Measurements from ENCODE around the gene FOCAD. TPM values are rescaled to one million over a fixed set of nuclear protein-coding genes. Genes with fewer than 3 reads are reported as not detected.
A peak's percentile ranks its signal among the peaks of the same experiment; 100 is the strongest.

Gene FOCAD
- total RNA-seq, 4 donors from 2014 or later, result 49.3 to 139 (median 92.8) TPM

- Histone ChIP-seq H3K4me1 (peaks cover 13 to 17% of the 10 kb centered on the region in 2 donors), H3K4me3 (replicated peaks in 1 of 3) (no peak overlapping the region), H3K36me3 (peaks cover 0 to 9% of the 10 kb centered on the region in 2 donors), H3K27me3 (no peaks in the 10 kb centered on the region), H3K27ac (peak overlapping the region in 1 of 3 donors; percentile 7), H3K9me3 (no peaks in the 10 kb centered on the region)
- no peak for DNase-seq
- intact Hi-C loops (cut with DNase I), result no loop called here
- WGBS, 2 donors, result 92 to 93% methylated on average over 3 of the region's 3 CpGs
- no peak for TF ChIP-seq POLR2A (IDR thresholded peaks at IDR 0.05)
- TF ChIP-seq, protein P1, sequence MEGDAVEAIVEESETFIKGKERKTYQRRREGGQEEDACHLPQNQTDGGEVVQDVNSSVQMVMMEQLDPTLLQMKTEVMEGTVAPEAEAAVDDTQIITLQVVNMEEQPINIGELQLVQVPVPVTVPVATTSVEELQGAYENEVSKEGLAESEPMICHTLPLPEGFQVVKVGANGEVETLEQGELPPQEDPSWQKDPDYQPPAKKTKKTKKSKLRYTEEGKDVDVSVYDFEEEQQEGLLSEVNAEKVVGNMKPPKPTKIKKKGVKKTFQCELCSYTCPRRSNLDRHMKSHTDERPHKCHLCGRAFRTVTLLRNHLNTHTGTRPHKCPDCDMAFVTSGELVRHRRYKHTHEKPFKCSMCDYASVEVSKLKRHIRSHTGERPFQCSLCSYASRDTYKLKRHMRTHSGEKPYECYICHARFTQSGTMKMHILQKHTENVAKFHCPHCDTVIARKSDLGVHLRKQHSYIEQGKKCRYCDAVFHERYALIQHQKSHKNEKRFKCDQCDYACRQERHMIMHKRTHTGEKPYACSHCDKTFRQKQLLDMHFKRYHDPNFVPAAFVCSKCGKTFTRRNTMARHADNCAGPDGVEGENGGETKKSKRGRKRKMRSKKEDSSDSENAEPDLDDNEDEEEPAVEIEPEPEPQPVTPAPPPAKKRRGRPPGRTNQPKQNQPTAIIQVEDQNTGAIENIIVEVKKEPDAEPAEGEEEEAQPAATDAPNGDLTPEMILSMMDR (IDR thresholded peaks at IDR 0.05), result no peak
Observed at GRCh38 chr9:20988061-20988460, 304.0 kb downstream of the FOCAD start.

- Histone ChIP-seq H3K9me3 (no peaks in the 10 kb centered on the region), H3K27me3 (no peaks in the 10 kb centered on the region), H3K4me1 (peaks cover 13 to 17% of the 10 kb centered on the region in 2 donors), H3K27ac (no peak overlapping the region), H3K4me3 (replicated peaks in 1 of 3) (no peak overlapping the region), H3K36me3 (peaks cover 0 to 9% of the 10 kb centered on the region in 2 donors)
- 58% methylated on average over 3 of the region's 3 CpGs for WGBS, 2 donors
- DNase-seq, result no peak
- intact Hi-C loops (cut with DNase I), result no loop called here
- TF ChIP-seq POLR2A (IDR thresholded peaks at IDR 0.05), result no peak
- TF ChIP-seq, protein P1 (IDR thresholded peaks at IDR 0.05), result no peak
Observed at GRCh38 chr9:20988671-20989315, 304.7 kb downstream of the FOCAD start.

- 64 to 72% methylated on average over 5 to 6 of the region's 6 CpGs for WGBS, 2 donors
- Histone ChIP-seq H3K36me3 (peaks cover 0 to 9% of the 10 kb centered on the region in 2 donors), H3K4me3 (replicated peaks in 1 of 3) (no peak overlapping the region), H3K27ac (no peak overlapping the region), H3K9me3 (no peaks in the 10 kb centered on the region), H3K27me3 (no peaks in the 10 kb centered on the region), H3K4me1 (peaks cover 13 to 17% of the 10 kb centered on the region in 2 donors)
- peak; percentile 15 to 21 for DNase-seq
- TF ChIP-seq, protein P1 (IDR thresholded peaks at IDR 0.05), result no peak
- no peak for TF ChIP-seq POLR2A (IDR thresholded peaks at IDR 0.05)
- intact Hi-C loops (cut with DNase I), result no loop called here
Observed at GRCh38 chr9:20989923-20990341, 305.9 kb downstream of the FOCAD start.

GRCh38 chr9:20990867-20991266, 306.8 kb downstream of the FOCAD start:
- H3K4me1 ChIP-seq, result peaks cover 13 to 17% of the 10 kb centered on the region in 2 donors
- no peak overlapping the region for H3K4me3 ChIP-seq (replicated peaks in 1 of 3)
- DNase-seq, result no peak
- TF ChIP-seq POLR2A (IDR thresholded peaks at IDR 0.05), result no peak
- TF ChIP-seq, protein P1 (IDR thresholded peaks at IDR 0.05), result no peak
- peaks cover 0 to 9% of the 10 kb centered on the region in 2 donors for H3K36me3 ChIP-seq
- no peaks in the 10 kb centered on the region for H3K9me3 ChIP-seq
- no peaks in the 10 kb centered on the region for H3K27me3 ChIP-seq
- 88 to 94% methylated on average over 2 of the region's 2 CpGs for WGBS, 2 donors
- intact Hi-C loops (cut with DNase I), result no loop called here
- no peak overlapping the region for H3K27ac ChIP-seq

DNA sequence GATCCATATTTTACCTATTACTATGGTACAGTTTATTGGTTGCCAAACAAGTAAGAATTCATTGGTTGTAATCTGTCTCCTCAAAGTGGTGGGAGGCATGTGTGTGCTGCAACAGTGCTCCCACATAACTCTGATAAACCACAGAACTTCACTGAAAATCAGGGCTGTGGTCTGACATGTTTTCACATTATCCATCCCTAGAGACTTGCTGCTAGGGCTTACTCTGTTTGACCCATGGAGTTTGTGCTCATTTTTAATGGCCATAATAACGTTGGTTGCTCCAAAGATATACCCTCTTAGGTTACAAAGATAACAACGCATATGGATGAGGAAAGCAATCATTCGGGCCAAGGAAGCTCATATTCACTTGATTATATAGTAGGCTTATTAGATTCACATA, 310.4 kb downstream of the FOCAD start:
- TF ChIP-seq, protein P1 (IDR thresholded peaks at IDR 0.05), result no peak
- TF ChIP-seq POLR2A (IDR thresholded peaks at IDR 0.05), result no peak
- intact Hi-C loops (cut with DNase I), result no loop called here
- no peak overlapping the region for H3K4me3 ChIP-seq (replicated peaks in 1 of 3)
- no peak for DNase-seq
- no peak overlapping the region for H3K27ac ChIP-seq
- WGBS, 2 donors, result 79 to 85% methylated on average over 3 of the region's 3 CpGs
- H3K36me3 ChIP-seq, result peaks cover 0 to 9% of the 10 kb centered on the region in 2 donors
- H3K4me1 ChIP-seq, result peaks cover 0 to 5% of the 10 kb centered on the region in 2 donors
- H3K27me3 ChIP-seq, result no peaks in the 10 kb centered on the region
- no peaks in the 10 kb centered on the region for H3K9me3 ChIP-seq
